Heart right ventricle (tissue), 16 donors: Measurements from ENCODE around the gene RNF183. TPM values are rescaled to one million over a fixed set of nuclear protein-coding genes. Genes with fewer than 3 reads are reported as not detected.

Source experiments
- ATAC-seq, 8 donors: fragments of 200-7000 bp; cut with Tn5 transposase; one replicate each; pipeline ENCODE4 v1.9.1; 2020; ENCODE audit warnings: mild to moderate bottlenecking in 8 of 8, moderate library complexity in 8 of 8, moderate number of reproducible peaks in 1 of 8
- DNase-seq, 2 donors: peaks; one replicate each; pipeline ENCODE4 v3.0.0-alpha.2; 2020
- H3K27ac ChIP-seq, 10 donors: fragments of 200-600 bp; sonication (generic) in 2 of 10; one replicate each; pipeline versions ENCODE4 v1.5.0 to v1.8.0; 2020 to 2022; ENCODE audit warnings: mild to moderate bottlenecking in 3 of 10
- H3K27me3 ChIP-seq, 7 donors: fragments of 200-600 bp; one replicate each; pipeline ENCODE4 v1.8.0; 2021 to 2022; ENCODE audit warnings: mild to moderate bottlenecking in 2 of 7
- H3K36me3 ChIP-seq, 9 donors: fragments of 200-600 bp; sonication (generic) in 1 of 9; one replicate each; pipeline versions ENCODE4 v1.5.0 to v1.8.0; 2020 to 2022; ENCODE audit warnings: mild to moderate bottlenecking in 2 of 9
- H3K4me1 ChIP-seq, 9 donors: fragments of 200-600 bp; sonication (generic) in 1 of 9; one replicate each; pipeline versions ENCODE4 v1.5.0 to v1.8.0; 2020 to 2022; ENCODE audit warnings: mild to moderate bottlenecking in 4 of 9
- H3K4me3 ChIP-seq, 10 donors: fragments of 200-600 bp; sonication (generic) in 2 of 10; one replicate each; pipeline versions ENCODE4 v1.5.0 to v1.8.0; 2020 to 2022; ENCODE audit warnings: mild to moderate bottlenecking in 7 of 10, moderate library complexity in 2 of 10
- H3K9me3 ChIP-seq, 11 donors: fragments of 200-600 bp in 10 of 11; sonication (generic) in 2 of 11; one replicate each; pipeline versions ENCODE4 v1.5.0 to v1.8.0; 2013 to 2022; ENCODE audit warnings: mild to moderate bottlenecking in 2 of 11, control low read depth in 1 of 11, moderate library complexity in 1 of 11
- WGBS, 2 donors: extraction: QIAGEN DNeasy Blood & Tissue Kit; methylation state at CpG; one replicate each; pipeline ENCODE4 v1.1.7; 2013; ENCODE audit warnings: inconsistent platforms in 1 of 2; 5-methylcytosine and 5-hydroxymethylcytosine counted together
- intact Hi-C, 10 donors: fragments of 100-400 bp; cut with DNase I; formaldehyde crosslinking; loops; one replicate each; pipeline versions ENCODE4 v1.11.1 to v1.14.2; 2022
- long read RNA-seq, 3 donors: library from polyadenylated mRNA; unstranded; transcript quantifications; one replicate each; pipeline ENCODE4 v2.0.0, GENCODE V29; 2020 to 2021
- polyA plus RNA-seq, 2 donors: library from polyadenylated mRNA; stranded (reverse); fragments of 200-250 nt; gene quantifications; one replicate each; pipeline ENCODE4 v1.2.3, GENCODE V29; 2013
- total RNA-seq, 10 donors: library from RNA; stranded (reverse); fragmentation: NEBNext Ultra II Directional in 3 of 10; extraction: Animal tissue kit (Norgen Biotek cat#: 25700) in 3 of 10; gene quantifications; one replicate each; pipeline versions ENCODE4 v1.2.1 to v1.2.4, GENCODE V29; 2021 to 2023
- TF ChIP-seq, protein P1 (sequence below), 9 donors: fragments of 200-600 bp; sonication (generic) in 2 of 9; IDR thresholded peaks; one replicate each; pipeline versions ENCODE4 v1.5.0 to v1.8.0; 2021 to 2022; ENCODE audit warnings: antibody characterized with exemption in 9 of 9, mild to moderate bottlenecking in 5 of 9, moderate library complexity in 1 of 9
- donor health status: Arrhythmogenic right ventricular cardiomyopathy.
- donor health status: ischemic (EF 13 %, LVEDD 7.1; RV severe dilation, severe dysfunction).
- donor health status: healthy with polysubstance abuse.
- donor health status: DM: no; HTN: yes; CAD: no.
- donor health status: DM: no; HTN: no; CAD: no.
- donor health status: ischemic (EF 25% LVEDD 6.9; RV normal size, moderate dysfunction).
- donor health status: ischemic (EF 25% LVEDD 5.7; RV mildly dilated, moderate dysfunction).
- donor health status: healthy.
- donor health status: DM: yes; HTN: yes; CAD: no.
- donor health status: Ischemic cardiomyopathy.
- donor health status: ischemic (EF 35%, LVEDD 5.7; RV mildly dilated, moderate dysfunction).
- donor health status: nonischemic (EF 11% LVEDD 7.7; RV severe dilation, severe dysfunction).
- donor health status: DM: yes; HTN: yes; CAD: no.
- donor health status: PGD.
- donor health status: ischemic (EF 29% LVEDD 5.4; RV normal size, mild dysfunction).
- donor health status: nonischemic (EF 23%, LVEDD 6.1; RV moderate dilation, normal function).

RNF183 gene, protein sequence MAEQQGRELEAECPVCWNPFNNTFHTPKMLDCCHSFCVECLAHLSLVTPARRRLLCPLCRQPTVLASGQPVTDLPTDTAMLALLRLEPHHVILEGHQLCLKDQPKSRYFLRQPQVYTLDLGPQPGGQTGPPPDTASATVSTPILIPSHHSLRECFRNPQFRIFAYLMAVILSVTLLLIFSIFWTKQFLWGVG
- total RNA-seq (under 1 TPM in 1 of 10 donors, not detected in 9; 0.53 TPM), polyA plus RNA-seq (under 1 TPM in 1 of 2 donors, not detected in 1; 0.03 TPM)
- long read RNA-seq, donor 1 = 0 reads
- long read RNA-seq, donor 2 = 0 reads
- long read RNA-seq, donor 3 = 0 reads

DNA sequence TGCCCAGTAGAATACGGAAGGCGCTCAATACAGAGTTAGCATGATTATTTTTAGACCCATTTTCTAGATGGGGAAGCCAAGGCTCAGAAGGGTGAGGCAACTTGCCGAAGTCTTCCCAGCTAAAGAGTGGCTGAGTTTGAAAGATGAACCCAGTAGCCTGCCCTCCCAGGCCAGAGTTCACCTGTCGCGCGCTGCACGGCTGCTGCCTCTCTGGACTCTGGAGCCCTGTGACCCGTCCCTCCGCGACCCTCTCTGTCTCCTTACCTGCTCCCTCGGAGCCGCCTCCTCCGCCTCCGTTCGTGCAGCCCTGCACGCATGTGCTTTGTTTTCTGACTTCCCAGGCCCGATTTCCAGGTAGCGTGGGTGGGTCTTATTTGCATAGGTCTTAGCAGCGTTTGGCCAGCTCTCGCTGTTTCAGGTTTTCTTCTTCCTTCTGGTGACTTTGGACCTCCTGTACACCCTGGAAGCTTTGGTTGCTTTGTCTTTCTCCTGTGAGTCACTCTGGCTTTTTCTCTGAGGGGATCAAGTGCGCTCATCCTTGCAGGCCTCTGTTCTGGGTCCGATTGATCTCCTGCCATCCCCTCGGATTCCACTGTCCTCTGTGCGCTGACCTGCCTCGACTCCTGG is at the start of gene RNF183:
Gene RNF183, minus strand, starts transcription at position 585 of the 627 bp plus-strand sequence. CDS start 5,192 bp downstream, outside the sequence.
- intact Hi-C loops = loop anchor here in 1 of 10 donors (5.0 to 10.0 kb wide), 2 partner anchors 102 to 359 kb away; partner anchors contain the start of gene ALAD
- Histone ChIP-seq H3K27me3 (no peaks in the 10 kb centered on the region), H3K4me1 (peaks cover 0 to 9% (median 0%) of the 10 kb centered on the region in 9 donors), H3K9me3 (no peaks in the 10 kb centered on the region), H3K27ac (no peak within 1 kb of the TSS), H3K4me3 (no peak within 1 kb of the TSS), H3K36me3 (no peaks in the 10 kb centered on the region)
- DNase-seq (no peak), ATAC-seq (no peak)
- TF ChIP-seq, protein P1, sequence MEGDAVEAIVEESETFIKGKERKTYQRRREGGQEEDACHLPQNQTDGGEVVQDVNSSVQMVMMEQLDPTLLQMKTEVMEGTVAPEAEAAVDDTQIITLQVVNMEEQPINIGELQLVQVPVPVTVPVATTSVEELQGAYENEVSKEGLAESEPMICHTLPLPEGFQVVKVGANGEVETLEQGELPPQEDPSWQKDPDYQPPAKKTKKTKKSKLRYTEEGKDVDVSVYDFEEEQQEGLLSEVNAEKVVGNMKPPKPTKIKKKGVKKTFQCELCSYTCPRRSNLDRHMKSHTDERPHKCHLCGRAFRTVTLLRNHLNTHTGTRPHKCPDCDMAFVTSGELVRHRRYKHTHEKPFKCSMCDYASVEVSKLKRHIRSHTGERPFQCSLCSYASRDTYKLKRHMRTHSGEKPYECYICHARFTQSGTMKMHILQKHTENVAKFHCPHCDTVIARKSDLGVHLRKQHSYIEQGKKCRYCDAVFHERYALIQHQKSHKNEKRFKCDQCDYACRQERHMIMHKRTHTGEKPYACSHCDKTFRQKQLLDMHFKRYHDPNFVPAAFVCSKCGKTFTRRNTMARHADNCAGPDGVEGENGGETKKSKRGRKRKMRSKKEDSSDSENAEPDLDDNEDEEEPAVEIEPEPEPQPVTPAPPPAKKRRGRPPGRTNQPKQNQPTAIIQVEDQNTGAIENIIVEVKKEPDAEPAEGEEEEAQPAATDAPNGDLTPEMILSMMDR (IDR thresholded peaks at IDR 0.05) = no peak
- 83 to 84% methylated on average over 25 of the region's 25 CpGs for WGBS, 2 donors

DNA sequence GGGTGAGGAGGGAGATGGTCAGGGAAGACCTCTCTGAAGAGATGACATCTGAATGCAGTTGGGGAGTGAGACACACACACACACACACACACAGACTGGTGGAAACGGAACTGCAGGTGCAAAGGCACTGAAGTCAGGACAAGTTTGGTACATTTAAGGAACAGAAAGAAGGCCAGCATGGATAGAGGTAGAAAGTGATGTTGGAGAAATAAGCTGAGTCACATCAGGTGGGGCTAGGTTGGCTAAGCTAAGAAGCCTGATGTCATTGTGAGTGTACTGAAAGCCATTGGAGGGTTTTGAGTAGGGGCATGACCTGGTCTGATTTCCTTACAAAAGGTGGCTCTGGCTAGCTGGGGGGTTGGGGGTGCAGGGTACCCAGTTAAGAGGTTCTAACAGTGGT is 49.2 kb upstream of the RNF183 start:
- H3K27ac ChIP-seq = no peak overlapping the region
- TF ChIP-seq, protein P1 (IDR thresholded peaks at IDR 0.05) = no peak
- DNase-seq (no peak), ATAC-seq (no peak)
- H3K36me3 ChIP-seq = no peaks in the 10 kb centered on the region
- intact Hi-C loops = loop anchor here in 1 of 10 donors (10.0 kb wide), 1 partner anchor 58 kb away; no protein-coding TSS in a partner anchor
- no peak overlapping the region for H3K4me3 ChIP-seq
- no peaks in the 10 kb centered on the region for H3K9me3 ChIP-seq
- H3K27me3 ChIP-seq = peaks cover 0 to 34% (median 28%) of the 10 kb centered on the region in 7 donors
- H3K4me1 ChIP-seq = peaks cover 0 to 18% (median 5%) of the 10 kb centered on the region in 9 donors
- 71 to 76% methylated on average over 1 of the region's 1 CpG for WGBS, 2 donors

DNA sequence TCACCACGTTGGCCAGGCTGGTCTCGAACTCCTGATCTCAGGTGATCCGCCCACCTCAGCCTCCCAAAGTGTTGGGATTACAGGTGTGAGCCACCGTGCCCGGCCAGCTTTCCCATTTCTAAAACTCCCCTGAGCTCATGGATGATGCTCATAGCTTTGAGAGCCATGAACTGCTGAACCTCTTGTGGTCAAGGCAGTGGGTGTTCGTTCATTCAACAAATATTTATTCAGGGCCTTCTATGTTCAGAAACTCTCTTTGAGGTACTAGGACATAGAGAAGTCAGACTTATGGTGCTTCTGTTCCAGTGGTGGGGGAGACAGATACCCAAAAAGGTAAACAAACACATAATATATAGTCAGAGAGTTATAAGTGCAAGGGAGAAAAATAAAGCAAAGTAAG is 48.8 kb upstream of the RNF183 start:
- peaks cover 0 to 34% (median 28%) of the 10 kb centered on the region in 7 donors for H3K27me3 ChIP-seq
- TF ChIP-seq, protein P1 (IDR thresholded peaks at IDR 0.05) = no peak
- ATAC-seq (no peak), DNase-seq (no peak)
- H3K4me3 ChIP-seq = no peak overlapping the region
- H3K27ac ChIP-seq = no peak overlapping the region
- intact Hi-C loops = loop anchor here in 1 of 10 donors (10.0 kb wide), 1 partner anchor 57 kb away; no protein-coding TSS in a partner anchor
- H3K9me3 ChIP-seq = no peaks in the 10 kb centered on the region
- H3K36me3 ChIP-seq = no peaks in the 10 kb centered on the region
- WGBS, 2 donors = 84 to 85% methylated on average over 6 of the region's 6 CpGs
- H3K4me1 ChIP-seq = peaks cover 0 to 18% (median 5%) of the 10 kb centered on the region in 9 donors

DNA sequence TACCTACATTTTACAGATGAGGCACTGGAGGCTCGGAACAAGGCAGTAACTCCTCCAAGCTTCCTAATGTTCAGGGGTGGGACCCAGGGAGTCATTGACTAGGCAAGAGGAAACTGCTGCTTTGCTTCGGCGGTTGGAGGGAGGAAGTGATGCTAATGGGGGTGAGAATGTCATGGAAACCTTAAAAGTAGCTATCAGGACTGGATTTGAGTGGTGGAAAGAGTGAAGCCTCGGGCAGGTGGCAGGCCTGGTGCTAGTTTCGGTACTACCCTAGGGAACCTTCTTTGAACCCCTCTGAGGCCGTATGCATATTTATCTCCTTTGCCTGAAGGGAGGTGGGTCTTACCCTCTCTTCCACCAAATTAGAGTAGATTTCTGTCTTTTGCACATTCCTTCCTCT is 47.8 kb upstream of the RNF183 start:
- Histone ChIP-seq H3K4me3 (peak overlapping the region in 1 of 10 donors; percentile 55), H3K27me3 (peaks cover 0 to 34% (median 28%) of the 10 kb centered on the region in 7 donors), H3K27ac (no peak overlapping the region), H3K36me3 (no peaks in the 10 kb centered on the region), H3K9me3 (no peaks in the 10 kb centered on the region), H3K4me1 (peaks cover 0 to 18% (median 5%) of the 10 kb centered on the region in 9 donors)
- intact Hi-C loops = loop anchor here in 1 of 10 donors (10.0 kb wide), 1 partner anchor 56 kb away; no protein-coding TSS in a partner anchor
- ATAC-seq (no peak), DNase-seq (no peak)
- WGBS, 2 donors = 50 to 72% methylated on average over 6 of the region's 6 CpGs
- TF ChIP-seq, protein P1 (IDR thresholded peaks at IDR 0.05) = no peak
